ENCODE measurements around the gene NLRP2B.
"Not testable (repeated sequence)": the region's sequence is repeated elsewhere in the genome, so short reads cannot be mapped to it uniquely, and the experiment has no call there.

NLRP2B gene

DNA sequence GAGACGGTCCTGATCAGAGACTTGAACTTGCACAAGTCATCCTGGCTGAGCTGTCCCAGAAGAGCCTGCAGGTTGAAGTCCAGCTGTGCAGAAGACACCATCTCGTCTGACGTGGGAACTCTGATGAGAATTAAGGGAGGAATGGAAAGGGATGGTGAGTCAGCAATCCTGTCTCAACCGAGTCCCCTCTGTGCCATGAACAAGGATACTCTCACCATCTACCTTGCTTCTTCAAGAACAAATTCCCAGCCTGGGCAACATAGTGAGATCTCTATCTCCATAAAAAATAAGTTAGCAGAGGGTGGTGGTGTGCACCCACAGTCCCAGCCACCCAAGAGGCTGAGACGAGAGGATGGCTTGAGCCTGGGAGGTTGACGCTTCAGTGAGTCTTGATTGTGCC lies at the start of gene NLRP2B:
TSS of gene NLRP2B (minus strand) at position 101 of the 400 bp plus-strand sequence.
- no peaks in the 10 kb centered on the region for H3K4me1 ChIP-seq (ENCODE audit: insufficient read depth, low read length)
- no peak within 1 kb of the TSS for H3K9ac ChIP-seq (ENCODE audit: low read length)
- no peaks in the 10 kb centered on the region for H3K36me3 ChIP-seq (ENCODE audit: insufficient read depth, low read length)
- no peak within 1 kb of the TSS for H3K27ac ChIP-seq (ENCODE audit: low read depth, low read length)
- H3K9me3 ChIP-seq (ENCODE audit: low read length) = no peaks in the 10 kb centered on the region
- no peaks in the 10 kb centered on the region for H3K27me3 ChIP-seq (ENCODE audit: control insufficient read depth in 1 of 2, insufficient read depth in 2 of 2, low read length in 2 of 2)
- H3K4me3 ChIP-seq (ENCODE audit: low read depth in 1 of 2, low read length in 2 of 2) = no peak within 1 kb of the TSS

- H3K4me1 ChIP-seq (ENCODE audit: insufficient read depth, low read length); H3K4me3 ChIP-seq (ENCODE audit: low read depth in 1 of 2, low read length in 2 of 2); H3K9me3 ChIP-seq (ENCODE audit: low read length); H3K27ac ChIP-seq (ENCODE audit: low read depth, low read length); H3K27me3 ChIP-seq (ENCODE audit: control insufficient read depth in 1 of 2, insufficient read depth in 2 of 2, low read length in 2 of 2); H3K9ac ChIP-seq (ENCODE audit: low read length); H3K36me3 ChIP-seq (ENCODE audit: insufficient read depth, low read length): not testable (repeated sequence)
These were observed 45.9 kb upstream of the NLRP2B start for GRCh38 chrX:57725995-57726394.

- Histone ChIP-seq H3K27me3 (ENCODE audit: control insufficient read depth in 1 of 2, insufficient read depth in 2 of 2, low read length in 2 of 2) (no peaks in the 10 kb centered on the region), H3K4me3 (ENCODE audit: low read depth in 1 of 2, low read length in 2 of 2) (no peak overlapping the region), H3K9me3 (ENCODE audit: low read length) (no peaks in the 10 kb centered on the region), H3K4me1 (ENCODE audit: insufficient read depth, low read length) (no peaks in the 10 kb centered on the region), H3K36me3 (ENCODE audit: insufficient read depth, low read length) (no peaks in the 10 kb centered on the region), H3K27ac (ENCODE audit: low read depth, low read length) (no peak overlapping the region), H3K9ac (ENCODE audit: low read length) (no peak overlapping the region)
These were observed 1.3 kb upstream of the NLRP2B start for GRCh38 chrX:57681341-57681740.

GRCh38 chrX:57678686-57679428 lies 1.2 kb downstream of the NLRP2B start:
- Histone ChIP-seq H3K9me3 (ENCODE audit: low read length) (no peaks in the 10 kb centered on the region), H3K4me1 (ENCODE audit: insufficient read depth, low read length) (no peaks in the 10 kb centered on the region), H3K4me3 (ENCODE audit: low read depth in 1 of 2, low read length in 2 of 2) (no peak overlapping the region), H3K27ac (ENCODE audit: low read depth, low read length) (no peak overlapping the region), H3K27me3 (ENCODE audit: control insufficient read depth in 1 of 2, insufficient read depth in 2 of 2, low read length in 2 of 2) (no peaks in the 10 kb centered on the region), H3K36me3 (ENCODE audit: insufficient read depth, low read length) (no peaks in the 10 kb centered on the region), H3K9ac (ENCODE audit: low read length) (no peak overlapping the region)

GRCh38 chrX:57677132-57677858 lies 2.8 kb downstream of the NLRP2B start:
- Histone ChIP-seq H3K27me3 (ENCODE audit: control insufficient read depth in 1 of 2, insufficient read depth in 2 of 2, low read length in 2 of 2) (no peaks in the 10 kb centered on the region), H3K9me3 (ENCODE audit: low read length) (no peaks in the 10 kb centered on the region), H3K27ac (ENCODE audit: low read depth, low read length) (no peak overlapping the region), H3K9ac (ENCODE audit: low read length) (no peak overlapping the region), H3K4me3 (ENCODE audit: low read depth in 1 of 2, low read length in 2 of 2) (no peak overlapping the region), H3K4me1 (ENCODE audit: insufficient read depth, low read length) (no peaks in the 10 kb centered on the region), H3K36me3 (ENCODE audit: insufficient read depth, low read length) (no peaks in the 10 kb centered on the region)

DNA sequence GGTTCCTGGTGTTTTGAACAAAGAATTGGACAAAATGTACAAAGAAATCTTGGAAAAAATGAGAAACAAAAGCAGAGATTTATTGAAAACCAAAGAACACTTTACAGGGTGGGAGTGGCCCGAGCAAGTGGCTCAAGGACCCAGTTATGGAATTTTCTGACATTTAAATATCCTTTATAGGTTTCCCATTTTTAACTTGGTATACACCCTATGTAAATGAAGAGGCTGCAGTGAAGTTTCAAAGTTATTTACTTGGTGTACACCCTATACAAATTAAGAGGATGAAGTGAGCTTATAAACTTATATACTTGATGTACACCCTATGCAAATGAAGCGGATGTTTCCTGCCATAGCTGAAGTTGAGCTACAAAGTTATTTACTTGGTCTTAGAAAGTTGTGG lies 4.7 kb downstream of the NLRP2B start:
- H3K4me1 ChIP-seq (ENCODE audit: insufficient read depth, low read length) = no peaks in the 10 kb centered on the region
- H3K9ac ChIP-seq (ENCODE audit: low read length) = no peak overlapping the region
- no peak overlapping the region for H3K27ac ChIP-seq (ENCODE audit: low read depth, low read length)
- no peak overlapping the region for H3K4me3 ChIP-seq (ENCODE audit: low read depth in 1 of 2, low read length in 2 of 2)
- no peaks in the 10 kb centered on the region for H3K27me3 ChIP-seq (ENCODE audit: control insufficient read depth in 1 of 2, insufficient read depth in 2 of 2, low read length in 2 of 2)
- no peaks in the 10 kb centered on the region for H3K9me3 ChIP-seq (ENCODE audit: low read length)
- H3K36me3 ChIP-seq (ENCODE audit: insufficient read depth, low read length) = no peaks in the 10 kb centered on the region

GRCh38 chrX:57674861-57675260 lies 5.2 kb downstream of the NLRP2B start:
- Histone ChIP-seq H3K36me3 (ENCODE audit: insufficient read depth, low read length) (no peaks in the 10 kb centered on the region), H3K9me3 (ENCODE audit: low read length) (no peaks in the 10 kb centered on the region), H3K27ac (ENCODE audit: low read depth, low read length) (no peak overlapping the region), H3K4me1 (ENCODE audit: insufficient read depth, low read length) (no peaks in the 10 kb centered on the region), H3K9ac (ENCODE audit: low read length) (no peak overlapping the region), H3K4me3 (ENCODE audit: low read depth in 1 of 2, low read length in 2 of 2) (no peak overlapping the region), H3K27me3 (ENCODE audit: control insufficient read depth in 1 of 2, insufficient read depth in 2 of 2, low read length in 2 of 2) (no peaks in the 10 kb centered on the region)

DNA sequence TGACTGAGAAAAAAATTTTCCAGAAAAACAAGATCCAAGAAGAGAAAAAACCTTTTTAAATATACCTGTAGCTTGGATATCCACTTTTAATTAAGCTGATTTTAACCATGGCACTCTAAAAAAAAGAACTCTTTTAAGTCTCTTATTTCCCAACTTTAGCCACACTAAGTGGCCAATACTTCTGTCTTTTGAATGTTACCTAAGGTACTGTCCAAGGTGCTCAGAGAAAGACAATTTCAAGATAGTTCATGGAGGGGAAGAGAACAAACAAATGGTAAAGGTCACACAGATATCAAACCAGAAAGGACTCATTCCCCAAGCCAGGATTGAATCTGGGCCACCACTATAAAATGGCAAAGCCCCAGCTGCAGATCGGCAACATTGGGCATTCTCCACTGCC lies 10.1 kb downstream of the NLRP2B start:
- Histone ChIP-seq H3K9ac (ENCODE audit: low read length) (no peak overlapping the region), H3K27ac (ENCODE audit: low read depth, low read length) (no peak overlapping the region), H3K9me3 (ENCODE audit: low read length) (no peaks in the 10 kb centered on the region), H3K4me1 (ENCODE audit: insufficient read depth, low read length) (no peaks in the 10 kb centered on the region), H3K27me3 (ENCODE audit: control insufficient read depth in 1 of 2, insufficient read depth in 2 of 2, low read length in 2 of 2) (no peaks in the 10 kb centered on the region), H3K36me3 (ENCODE audit: insufficient read depth, low read length) (no peaks in the 10 kb centered on the region), H3K4me3 (ENCODE audit: low read depth in 1 of 2, low read length in 2 of 2) (no peak overlapping the region)

DNA sequence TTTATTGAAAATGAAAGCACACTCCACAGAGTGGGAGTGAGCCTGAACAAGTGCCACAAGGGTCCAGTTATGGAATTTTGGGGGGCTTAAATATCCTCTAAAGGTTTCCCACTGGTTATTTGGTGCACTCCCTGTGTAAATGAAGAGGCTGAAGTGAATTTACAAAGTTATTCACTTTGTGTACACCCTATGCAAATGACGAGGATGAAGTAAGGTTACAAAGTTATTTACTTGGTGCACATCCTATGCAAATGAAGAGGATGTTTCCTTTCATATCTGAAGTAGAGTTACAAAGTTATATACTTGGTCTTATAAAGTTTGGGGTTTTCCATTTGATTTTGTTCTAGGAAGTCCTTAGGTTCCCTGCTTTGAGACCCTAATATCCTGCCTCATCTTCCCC lies 13.1 kb downstream of the NLRP2B start:
- Histone ChIP-seq H3K9ac (ENCODE audit: low read length) (no peak overlapping the region), H3K27me3 (ENCODE audit: control insufficient read depth in 1 of 2, insufficient read depth in 2 of 2, low read length in 2 of 2) (peaks cover 0 to under 1% of the 10 kb centered on the region in 2 donors), H3K4me3 (ENCODE audit: low read depth in 1 of 2, low read length in 2 of 2) (no peak overlapping the region), H3K9me3 (ENCODE audit: low read length) (no peaks in the 10 kb centered on the region), H3K4me1 (ENCODE audit: insufficient read depth, low read length) (no peaks in the 10 kb centered on the region), H3K27ac (ENCODE audit: low read depth, low read length) (no peak overlapping the region), H3K36me3 (ENCODE audit: insufficient read depth, low read length) (no peaks in the 10 kb centered on the region)

- Histone ChIP-seq H3K4me3 (ENCODE audit: low read depth in 1 of 2, low read length in 2 of 2) (no peak overlapping the region), H3K27me3 (ENCODE audit: control insufficient read depth in 1 of 2, insufficient read depth in 2 of 2, low read length in 2 of 2) (no peaks in the 10 kb centered on the region), H3K9ac (ENCODE audit: low read length) (no peak overlapping the region), H3K4me1 (ENCODE audit: insufficient read depth, low read length) (no peaks in the 10 kb centered on the region), H3K36me3 (ENCODE audit: insufficient read depth, low read length) (no peaks in the 10 kb centered on the region), H3K27ac (ENCODE audit: low read depth, low read length) (no peak overlapping the region), H3K9me3 (ENCODE audit: low read length) (peaks cover 3% of the 10 kb centered on the region)
These were observed 25.0 kb downstream of the NLRP2B start for GRCh38 chrX:57655065-57655464.

DNA sequence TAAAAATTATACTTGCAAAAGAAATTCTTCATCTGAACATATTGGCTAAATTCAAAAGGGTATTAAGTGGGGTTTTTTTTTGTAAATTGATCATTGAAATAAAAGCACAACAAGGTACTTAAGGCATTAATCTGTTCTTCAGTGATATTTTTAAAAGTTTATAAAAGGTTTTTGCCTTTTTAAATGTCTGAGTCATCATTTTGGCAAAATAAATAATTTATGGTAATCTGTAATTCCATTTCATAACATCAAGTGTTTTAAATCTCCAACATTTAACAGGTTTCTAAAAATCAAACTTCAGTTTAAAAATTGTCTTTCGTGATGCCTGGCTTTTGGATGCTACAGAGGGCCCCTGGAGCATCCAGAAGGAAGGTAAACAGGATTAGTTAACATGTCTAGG lies 27.4 kb downstream of the NLRP2B start:
- peaks cover 3% of the 10 kb centered on the region for H3K9me3 ChIP-seq (ENCODE audit: low read length)
- H3K4me1 ChIP-seq (ENCODE audit: insufficient read depth, low read length) = no peaks in the 10 kb centered on the region

More for the DNA sequence above, 27.4 kb downstream of the NLRP2B start:
- H3K9ac ChIP-seq (ENCODE audit: low read length) = no peak overlapping the region
- no peak overlapping the region for H3K27ac ChIP-seq (ENCODE audit: low read depth, low read length)
- H3K27me3 ChIP-seq (ENCODE audit: control insufficient read depth in 1 of 2, insufficient read depth in 2 of 2, low read length in 2 of 2) = no peaks in the 10 kb centered on the region
- no peaks in the 10 kb centered on the region for H3K36me3 ChIP-seq (ENCODE audit: insufficient read depth, low read length)
- no peak overlapping the region for H3K4me3 ChIP-seq (ENCODE audit: low read depth in 1 of 2, low read length in 2 of 2)

Measured in muscle layer of colon (tissue), 2 donors.